ENCODE results near the gene ZNF563. TPM values are rescaled to one million over a fixed set of nuclear protein-coding genes. Genes with fewer than 3 reads are reported as not detected.

The ZNF563 gene
- total RNA-seq, 1 donor from 2014 or later: not detected

DNA sequence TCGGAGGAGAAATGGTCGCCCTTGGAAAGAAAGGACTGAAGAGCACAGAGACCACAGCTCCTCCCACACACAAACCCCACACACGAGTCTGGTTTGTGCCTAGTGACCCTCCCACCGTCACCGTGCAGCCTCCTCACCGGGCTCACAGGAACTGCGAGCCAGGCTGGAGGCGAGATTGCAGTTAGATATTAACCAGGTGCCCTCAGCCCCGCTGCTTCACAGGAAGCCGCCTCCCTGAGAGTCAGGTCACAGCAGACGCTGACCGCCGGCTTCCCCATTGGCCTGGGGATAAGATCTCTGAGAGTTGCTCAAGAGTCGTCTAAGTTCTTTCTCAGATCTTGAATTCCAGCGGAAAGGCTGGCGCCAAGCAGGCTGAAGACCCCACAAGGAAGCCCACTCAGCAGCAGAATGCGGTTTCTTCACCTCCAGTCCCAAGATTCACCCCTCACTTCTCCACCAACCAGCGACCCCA is 39.6 kb downstream of the ZNF563 start:
- peaks cover 11 to 19% of the 10 kb centered on the region in 2 donors for H3K4me1 ChIP-seq
- DNase-seq (ENCODE audit: low spot score in 2 of 2): peak; percentile 33 to 77
- intact Hi-C loops (cut with DNase I): loop anchor here (1.0 to 10.0 kb wide), 6 partner anchors 39 to 441 kb away; partner anchors contain the start of genes GET3, TRIR, ZNF443 and ZNF563
- no peaks in the 10 kb centered on the region for H3K27me3 ChIP-seq
- no peaks in the 10 kb centered on the region for H3K36me3 ChIP-seq
- peak overlapping the region; percentile 76 to 80 for H3K4me3 ChIP-seq
- H3K27ac ChIP-seq: peak overlapping the region; percentile 84
- TF ChIP-seq, protein P1, sequence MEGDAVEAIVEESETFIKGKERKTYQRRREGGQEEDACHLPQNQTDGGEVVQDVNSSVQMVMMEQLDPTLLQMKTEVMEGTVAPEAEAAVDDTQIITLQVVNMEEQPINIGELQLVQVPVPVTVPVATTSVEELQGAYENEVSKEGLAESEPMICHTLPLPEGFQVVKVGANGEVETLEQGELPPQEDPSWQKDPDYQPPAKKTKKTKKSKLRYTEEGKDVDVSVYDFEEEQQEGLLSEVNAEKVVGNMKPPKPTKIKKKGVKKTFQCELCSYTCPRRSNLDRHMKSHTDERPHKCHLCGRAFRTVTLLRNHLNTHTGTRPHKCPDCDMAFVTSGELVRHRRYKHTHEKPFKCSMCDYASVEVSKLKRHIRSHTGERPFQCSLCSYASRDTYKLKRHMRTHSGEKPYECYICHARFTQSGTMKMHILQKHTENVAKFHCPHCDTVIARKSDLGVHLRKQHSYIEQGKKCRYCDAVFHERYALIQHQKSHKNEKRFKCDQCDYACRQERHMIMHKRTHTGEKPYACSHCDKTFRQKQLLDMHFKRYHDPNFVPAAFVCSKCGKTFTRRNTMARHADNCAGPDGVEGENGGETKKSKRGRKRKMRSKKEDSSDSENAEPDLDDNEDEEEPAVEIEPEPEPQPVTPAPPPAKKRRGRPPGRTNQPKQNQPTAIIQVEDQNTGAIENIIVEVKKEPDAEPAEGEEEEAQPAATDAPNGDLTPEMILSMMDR (IDR thresholded peaks at IDR 0.05): no peak
- no peaks in the 10 kb centered on the region for H3K9me3 ChIP-seq

DNA sequence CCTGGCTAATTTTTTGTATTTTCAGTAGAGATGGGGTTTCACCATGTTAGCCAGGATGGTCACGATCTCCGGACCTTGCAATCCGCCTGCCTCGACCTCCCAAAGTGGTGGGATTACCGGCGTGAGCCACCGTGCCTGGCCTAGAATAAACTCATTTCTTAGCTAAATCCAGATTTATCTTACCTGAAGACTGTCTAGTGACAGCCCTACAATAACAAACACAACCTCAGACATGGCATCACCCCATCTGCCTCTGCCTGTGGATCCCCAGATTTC is 43.7 kb downstream of the ZNF563 start:
- H3K4me1 ChIP-seq: peaks cover 11 to 16% of the 10 kb centered on the region in 2 donors
- H3K27ac ChIP-seq: peak overlapping the region; percentile 3 to 69
- DNase-seq (ENCODE audit: low spot score in 2 of 2): no peak
- peaks cover 5 to 12% of the 10 kb centered on the region in 2 donors for H3K36me3 ChIP-seq
- no peaks in the 10 kb centered on the region for H3K27me3 ChIP-seq
- intact Hi-C loops (cut with DNase I): loop anchor here (10.0 kb wide), 3 partner anchors 205 to 445 kb away; partner anchors contain the start of genes GET3, TRIR and ZNF844
- TF ChIP-seq, protein P1 (IDR thresholded peaks at IDR 0.05): no peak
- no peak overlapping the region for H3K4me3 ChIP-seq
- peaks cover 0 to 19% of the 10 kb centered on the region in 2 donors for H3K9me3 ChIP-seq

DNA sequence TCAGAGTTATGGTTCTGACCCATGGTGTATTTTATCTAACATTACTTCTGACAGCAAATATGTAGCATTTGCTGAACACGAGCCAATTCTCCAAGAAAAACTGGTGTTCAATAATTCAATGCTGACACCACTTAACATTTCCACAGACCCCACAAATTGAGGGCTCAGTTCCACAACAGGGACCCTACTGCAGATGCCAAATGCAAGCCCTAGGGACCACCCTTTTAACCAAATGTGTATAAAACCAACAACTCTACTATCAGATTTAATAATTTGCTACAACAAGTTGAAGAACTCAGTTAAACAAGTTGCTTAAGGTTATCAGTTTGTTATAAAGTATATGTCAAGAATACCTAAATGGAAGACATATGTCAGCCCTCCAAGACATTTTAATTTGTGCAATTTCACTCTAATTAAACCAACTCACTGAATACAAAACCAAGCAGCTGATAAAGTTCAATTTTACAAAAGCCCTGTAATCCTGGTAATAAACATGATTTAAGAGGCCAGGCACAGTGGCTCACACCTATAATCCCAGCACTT is 45.4 kb downstream of the ZNF563 start:
- Histone ChIP-seq H3K9me3 (peaks cover 7 to 36% of the 10 kb centered on the region in 2 donors), H3K36me3 (peaks cover 5 to 28% of the 10 kb centered on the region in 2 donors), H3K4me3 (no peak overlapping the region), H3K27ac (peak overlapping the region in 1 of 2 donors; percentile 69), H3K27me3 (no peaks in the 10 kb centered on the region), H3K4me1 (peaks cover 5 to 8% of the 10 kb centered on the region in 2 donors)
- TF ChIP-seq, protein P1 (IDR thresholded peaks at IDR 0.05): no peak
- no peak for DNase-seq (ENCODE audit: low spot score in 2 of 2)
- intact Hi-C loops (cut with DNase I): no loop called here

DNA sequence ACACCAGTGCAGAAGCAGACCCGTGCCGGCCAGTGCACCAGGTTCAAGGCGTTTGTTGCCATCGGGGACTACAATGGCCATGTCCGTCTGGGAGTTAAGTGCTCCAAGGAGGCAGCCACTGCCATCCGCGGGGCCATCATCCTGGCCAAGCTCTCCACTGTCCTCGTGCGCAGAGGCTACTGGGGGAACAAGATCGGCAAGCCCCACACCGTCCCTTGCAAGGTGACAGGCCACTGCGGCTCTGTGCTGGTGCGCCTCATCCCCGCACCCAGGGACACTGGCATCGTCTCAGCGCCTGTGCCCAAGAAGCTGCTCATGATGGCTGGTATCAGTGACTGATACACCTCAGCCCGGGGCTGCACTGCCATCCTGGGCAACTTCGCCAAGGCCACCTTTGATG is 48.8 kb downstream of the ZNF563 start:
- Histone ChIP-seq H3K27ac (no peak overlapping the region), H3K9me3 (peaks cover 23 to 70% of the 10 kb centered on the region in 2 donors), H3K27me3 (no peaks in the 10 kb centered on the region), H3K4me3 (no peak overlapping the region), H3K4me1 (peaks cover 4% of the 10 kb centered on the region in 2 donors), H3K36me3 (peaks cover 5 to 36% of the 10 kb centered on the region in 2 donors)
- intact Hi-C loops (cut with DNase I): no loop called here
- TF ChIP-seq, protein P1 (IDR thresholded peaks at IDR 0.05): no peak
- no peak for DNase-seq (ENCODE audit: low spot score in 2 of 2)

DNA sequence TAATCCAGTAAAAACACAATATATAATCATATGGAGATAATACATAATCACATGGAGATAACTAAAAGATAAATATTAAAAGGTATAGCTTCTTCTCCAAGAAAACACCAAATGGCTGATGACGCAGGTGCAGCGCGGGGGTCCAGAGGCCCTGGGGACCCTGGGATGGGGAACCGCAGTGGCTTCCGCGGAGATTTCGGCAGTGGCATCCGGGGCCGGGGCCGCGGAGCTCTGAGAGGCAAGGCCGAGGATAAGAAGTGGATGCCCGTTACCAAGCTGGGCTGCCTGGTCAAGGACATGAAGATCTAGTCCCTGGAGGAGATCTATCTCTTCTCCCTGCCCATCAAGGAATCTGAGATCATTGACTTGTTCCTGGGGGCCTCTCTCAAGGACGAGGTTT is 49.2 kb downstream of the ZNF563 start:
- TF ChIP-seq, protein P1 (IDR thresholded peaks at IDR 0.05): no peak
- Histone ChIP-seq H3K4me3 (no peak overlapping the region), H3K27ac (no peak overlapping the region), H3K27me3 (no peaks in the 10 kb centered on the region), H3K4me1 (peaks cover 3 to 4% of the 10 kb centered on the region in 2 donors), H3K36me3 (peaks cover 5 to 40% of the 10 kb centered on the region in 2 donors), H3K9me3 (peaks cover 27 to 74% of the 10 kb centered on the region in 2 donors)
- DNase-seq (ENCODE audit: low spot score in 2 of 2): no peak
- intact Hi-C loops (cut with DNase I): no loop called here
